Measurements from ENCODE around the gene SLC6A20. TPM values are rescaled to one million over a fixed set of nuclear protein-coding genes. Genes with fewer than 3 reads are reported as not detected.

SLC6A20 gene
- total and polyA plus RNA-seq, 2 donors from 2014 or later: 0.37 to 35.2 TPM

- intact Hi-C loops (cut with DNase I): no loop called here
- H3K9ac ChIP-seq (ENCODE audit: low read length in 3 of 3): no peak overlapping the region
- no peak overlapping the region for H3K27ac ChIP-seq (ENCODE audit: low read depth in 2 of 2, low read length in 2 of 2)
- no peak for FAIRE-seq
- H3K27me3 ChIP-seq (ENCODE audit: control insufficient read depth, insufficient read depth, low read length): no peaks in the 10 kb centered on the region
- H3K9me3 ChIP-seq (ENCODE audit: control insufficient read depth in 2 of 3, insufficient read depth in 1 of 3, low read length in 3 of 3): no peaks in the 10 kb centered on the region
- peaks cover 3 to 41% (median 12%) of the 10 kb centered on the region in 3 donors for H3K36me3 ChIP-seq (ENCODE audit: control insufficient read depth in 2 of 3, insufficient read depth in 3 of 3, low read length in 3 of 3)
- no peaks in the 10 kb centered on the region for H3K4me1 ChIP-seq (ENCODE audit: control insufficient read depth in 2 of 3, insufficient read depth in 2 of 3, low read depth in 1 of 3, low read length in 3 of 3)
- TF ChIP-seq, protein P1, sequence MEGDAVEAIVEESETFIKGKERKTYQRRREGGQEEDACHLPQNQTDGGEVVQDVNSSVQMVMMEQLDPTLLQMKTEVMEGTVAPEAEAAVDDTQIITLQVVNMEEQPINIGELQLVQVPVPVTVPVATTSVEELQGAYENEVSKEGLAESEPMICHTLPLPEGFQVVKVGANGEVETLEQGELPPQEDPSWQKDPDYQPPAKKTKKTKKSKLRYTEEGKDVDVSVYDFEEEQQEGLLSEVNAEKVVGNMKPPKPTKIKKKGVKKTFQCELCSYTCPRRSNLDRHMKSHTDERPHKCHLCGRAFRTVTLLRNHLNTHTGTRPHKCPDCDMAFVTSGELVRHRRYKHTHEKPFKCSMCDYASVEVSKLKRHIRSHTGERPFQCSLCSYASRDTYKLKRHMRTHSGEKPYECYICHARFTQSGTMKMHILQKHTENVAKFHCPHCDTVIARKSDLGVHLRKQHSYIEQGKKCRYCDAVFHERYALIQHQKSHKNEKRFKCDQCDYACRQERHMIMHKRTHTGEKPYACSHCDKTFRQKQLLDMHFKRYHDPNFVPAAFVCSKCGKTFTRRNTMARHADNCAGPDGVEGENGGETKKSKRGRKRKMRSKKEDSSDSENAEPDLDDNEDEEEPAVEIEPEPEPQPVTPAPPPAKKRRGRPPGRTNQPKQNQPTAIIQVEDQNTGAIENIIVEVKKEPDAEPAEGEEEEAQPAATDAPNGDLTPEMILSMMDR (IDR thresholded peaks at IDR 0.05; ENCODE audit: borderline replicate concordance, extremely low read depth, insufficient read depth): no peak
- no peak overlapping the region for H3K4me3 ChIP-seq (ENCODE audit: low read length in 3 of 3)
- no peak for DNase-seq
These were observed 30.0 kb upstream of the SLC6A20 start for GRCh38 chr3:45826321-45826720.

DNA sequence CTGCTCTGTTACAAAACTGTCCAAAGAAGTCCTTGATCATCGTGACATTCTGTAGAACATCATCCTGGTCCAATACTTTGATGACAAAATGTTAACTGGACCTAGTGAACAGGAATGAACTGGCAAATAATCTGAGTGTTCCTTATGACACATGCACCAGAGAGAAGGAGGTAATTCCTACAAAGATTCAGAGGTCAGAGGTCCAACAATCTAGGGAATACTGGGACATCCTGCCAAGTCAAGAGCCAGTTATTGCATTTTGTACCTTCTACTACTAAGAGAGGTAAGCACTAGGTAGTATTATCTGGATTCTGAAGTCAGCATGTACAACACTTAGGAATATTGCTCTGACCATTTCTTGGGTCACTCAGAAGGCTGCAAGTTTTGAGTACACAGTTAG, 24.8 kb upstream of the SLC6A20 start:
- TF ChIP-seq, protein P1 (IDR thresholded peaks at IDR 0.05; ENCODE audit: borderline replicate concordance, extremely low read depth, insufficient read depth): no peak
- Histone ChIP-seq H3K27me3 (ENCODE audit: control insufficient read depth, insufficient read depth, low read length) (no peaks in the 10 kb centered on the region), H3K4me3 (ENCODE audit: low read length in 3 of 3) (no peak overlapping the region), H3K9ac (ENCODE audit: low read length in 3 of 3) (no peak overlapping the region), H3K27ac (ENCODE audit: low read depth in 2 of 2, low read length in 2 of 2) (no peak overlapping the region), H3K4me1 (ENCODE audit: control insufficient read depth in 2 of 3, insufficient read depth in 2 of 3, low read depth in 1 of 3, low read length in 3 of 3) (no peaks in the 10 kb centered on the region), H3K36me3 (ENCODE audit: control insufficient read depth in 2 of 3, insufficient read depth in 3 of 3, low read length in 3 of 3) (peaks cover 0 to 13% (median 5%) of the 10 kb centered on the region in 3 donors), H3K9me3 (ENCODE audit: control insufficient read depth in 2 of 3, insufficient read depth in 1 of 3, low read length in 3 of 3) (peaks cover 0 to 4% (median 0%) of the 10 kb centered on the region in 3 donors)
- intact Hi-C loops (cut with DNase I): no loop called here
- FAIRE-seq (no peak), DNase-seq (no peak)

DNA sequence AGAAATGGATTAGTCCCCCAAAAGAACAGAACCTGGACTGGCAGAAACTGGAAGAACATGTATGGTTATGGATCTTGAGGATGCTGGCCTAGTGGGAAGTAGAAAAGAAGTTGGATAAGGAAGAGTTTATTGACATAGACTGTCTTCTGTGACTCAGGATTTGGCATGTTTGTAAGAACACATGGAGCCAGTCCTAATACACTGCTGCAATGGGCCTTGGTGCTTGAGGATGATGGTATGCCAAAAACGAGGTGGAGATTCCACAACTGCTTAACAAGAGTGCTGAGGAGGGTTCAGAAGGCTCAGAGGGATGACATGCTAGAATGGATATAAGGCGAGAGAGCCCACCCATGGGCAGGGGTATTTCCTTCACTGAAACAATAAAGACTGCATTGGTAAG, 23.2 kb upstream of the SLC6A20 start:
- no peak for DNase-seq
- Histone ChIP-seq H3K27me3 (ENCODE audit: control insufficient read depth, insufficient read depth, low read length) (no peaks in the 10 kb centered on the region), H3K36me3 (ENCODE audit: control insufficient read depth in 2 of 3, insufficient read depth in 3 of 3, low read length in 3 of 3) (peaks cover 0 to 5% (median 1%) of the 10 kb centered on the region in 3 donors), H3K27ac (ENCODE audit: low read depth in 2 of 2, low read length in 2 of 2) (no peak overlapping the region), H3K9me3 (ENCODE audit: control insufficient read depth in 2 of 3, insufficient read depth in 1 of 3, low read length in 3 of 3) (peaks cover 0 to 4% (median 0%) of the 10 kb centered on the region in 3 donors), H3K9ac (ENCODE audit: low read length in 3 of 3) (no peak overlapping the region), H3K4me1 (ENCODE audit: control insufficient read depth in 2 of 3, insufficient read depth in 2 of 3, low read depth in 1 of 3, low read length in 3 of 3) (no peaks in the 10 kb centered on the region), H3K4me3 (ENCODE audit: low read length in 3 of 3) (no peak overlapping the region)
- intact Hi-C loops (cut with DNase I): no loop called here
- TF ChIP-seq, protein P1 (IDR thresholded peaks at IDR 0.05; ENCODE audit: borderline replicate concordance, extremely low read depth, insufficient read depth): no peak
- FAIRE-seq: no peak

Measured in kidney (tissue), 14 donors.